HepG2 (cell line): ENCODE results near the gene FOXA1. TPM values are rescaled to one million over a fixed set of nuclear protein-coding genes. Genes with fewer than 3 reads are reported as not detected.

Experiments
- ATM ChIP-seq: fragments of 450-650 bp; IDR thresholded peaks from 2 replicates; pipeline ENCODE4 v1.7.1; 2017; ENCODE audit warnings: mild to moderate bottlenecking, borderline replicate concordance
- CAMTA2 ChIP-seq: sonication (generic); formaldehyde crosslinking; IDR thresholded peaks from 2 replicates; pipeline ENCODE4 v1.4.0; 2020; ENCODE audit warnings: mild to moderate bottlenecking, missing genetic modification reagents, borderline replicate concordance
- ELF4 ChIP-seq: sonication (generic); formaldehyde crosslinking; IDR thresholded peaks from 2 replicates; pipeline ENCODE4 v1.5.0; 2020; ENCODE audit warnings: missing genetic modification reagents, mild to moderate bottlenecking, moderate library complexity, borderline replicate concordance
- FOXJ3 ChIP-seq: sonication (generic); formaldehyde crosslinking; IDR thresholded peaks from 2 replicates; pipeline ENCODE4 v1.4.0; 2020; ENCODE audit warnings: missing genetic modification reagents, mild to moderate bottlenecking, borderline replicate concordance
- FOXP1 ChIP-seq, 2 experiments: fragments of 450-650 bp in 1 of 2; IDR thresholded peaks; 2 replicates each; pipeline ENCODE4 v1.6.1; 2017 to 2018; ENCODE audit warnings: antibody characterized with exemption in 1 of 2
- HDAC2 ChIP-seq: sonication (generic); formaldehyde crosslinking; IDR thresholded peaks from 2 replicates; pipeline ENCODE4 v1.4.0; 2020; ENCODE audit warnings: missing genetic modification reagents
- RXRA ChIP-seq: sonication (generic); formaldehyde crosslinking; IDR thresholded peaks from 2 replicates; pipeline ENCODE4 v1.5.1; 2020; ENCODE audit warnings: missing genetic modification reagents
- SRF ChIP-seq: IDR thresholded peaks from 2 replicates; pipeline ENCODE4 v1.6.1; 2011; ENCODE audit warnings: mild to moderate bottlenecking, low read depth, low read length, moderate library complexity
- TCF7L2 ChIP-seq: IDR thresholded peaks from 2 replicates; pipeline ENCODE4 v1.6.1; 2011; ENCODE audit warnings: mild to moderate bottlenecking, low read depth, low read length, moderate library complexity
- TRIM24 ChIP-seq: sonication (generic); formaldehyde crosslinking; IDR thresholded peaks from 2 replicates; pipeline ENCODE4 v1.8.0; 2022; ENCODE audit warnings: mild to moderate bottlenecking, missing genetic modification reagents
- U2AF2 ChIP-seq: fragments of 200-400 bp; formaldehyde crosslinking; IDR thresholded peaks from 2 replicates; pipeline ENCODE4 v1.6.1; 2017; ENCODE audit warnings: low read depth, mild to moderate bottlenecking, low read length
- YEATS2 ChIP-seq: sonication (generic); formaldehyde crosslinking; IDR thresholded peaks from 2 replicates; pipeline ENCODE4 v1.4.0; 2020; ENCODE audit warnings: missing genetic modification reagents, borderline replicate concordance
- ZFP82 ChIP-seq: sonication (generic); formaldehyde crosslinking; IDR thresholded peaks from 2 replicates; pipeline ENCODE4 v1.5.1; 2020; ENCODE audit warnings: mild to moderate bottlenecking, missing genetic modification reagents, borderline replicate concordance
- ZKSCAN8 ChIP-seq: IDR thresholded peaks from 2 replicates; pipeline ENCODE4 v1.6.1; 2016; ENCODE audit warnings: borderline replicate concordance, missing genetic modification reagents, missing compliant biosample characterization
- ZNF136 ChIP-seq: sonication (generic); formaldehyde crosslinking; IDR thresholded peaks from 2 replicates; pipeline ENCODE4 v1.8.1; 2022; ENCODE audit warnings: low read depth, mild to moderate bottlenecking, moderate library complexity, missing genetic modification reagents
- ZNF274 ChIP-seq: sonication (generic); formaldehyde crosslinking; IDR thresholded peaks from 2 replicates; pipeline ENCODE4 v1.5.1; 2020; ENCODE audit warnings: mild to moderate bottlenecking, missing genetic modification reagents
- ZNF367 ChIP-seq: sonication (generic); formaldehyde crosslinking; IDR thresholded peaks from 2 replicates; pipeline ENCODE4 v1.4.0; 2020; ENCODE audit warnings: missing genetic modification reagents, borderline replicate concordance
- ZNF501 ChIP-seq: sonication (generic); formaldehyde crosslinking; IDR thresholded peaks from 2 replicates; pipeline ENCODE4 v1.5.1; 2020; ENCODE audit warnings: mild to moderate bottlenecking, moderate library complexity, missing genetic modification reagents
- ZNF713 ChIP-seq: sonication (generic); formaldehyde crosslinking; IDR thresholded peaks from 2 replicates; pipeline ENCODE4 v1.4.0; 2020; ENCODE audit warnings: mild to moderate bottlenecking, missing genetic modification reagents
- ZNF891 ChIP-seq: sonication (generic); formaldehyde crosslinking; IDR thresholded peaks from 2 replicates; pipeline ENCODE4 v1.5.0; 2020; ENCODE audit warnings: mild to moderate bottlenecking, missing genetic modification reagents
- polyA plus RNA-seq, 8 experiments: library from polyadenylated mRNA; depleted of rRNA in 3 of 8; stranded (reverse) in 7 of 8; unstranded in 1 of 8; fragments of >200 nt; fragmentation: Illumina TruSeq in 4 of 8; extraction: Trizol in 4 of 8; gene quantifications; 2 replicates each; pipeline versions ENCODE4 v1.2.1 to v1.2.3, GENCODE V29; 2011 to 2016; ENCODE audit warnings: low read depth in 4 of 8, missing spikeins in 1 of 8, mixed read lengths in 1 of 8; ENCODE audit not compliant: insufficient read depth in 1 of 8
- total RNA-seq, 5 experiments: library from RNA; depleted of rRNA; stranded (reverse); fragments of >200 nt; fragmentation: Illumina TruSeq; extraction: Trizol; gene quantifications; 2 replicates each; pipeline ENCODE4 v1.2.3, GENCODE V29; 2016; ENCODE audit warnings: low read depth in 1 of 5
- TF ChIP-seq, protein P1 (sequence below): sonication (generic); formaldehyde crosslinking; IDR thresholded peaks from 2 replicates; pipeline ENCODE4 v1.8.0; 2022; ENCODE audit warnings: missing genetic modification reagents, mild to moderate bottlenecking, moderate library complexity, borderline replicate concordance
- TF ChIP-seq, protein P2 (sequence below): fragments of 450-650 bp; IDR thresholded peaks from 2 replicates; pipeline ENCODE4 v1.6.1; 2017

FOXA1 gene
- total and polyA plus RNA-seq, 2 of the 13 experiments (the other 11 are each of a cell fraction or from before 2014, with no cell fraction given), result 43.4 to 58.6 TPM

DNA sequence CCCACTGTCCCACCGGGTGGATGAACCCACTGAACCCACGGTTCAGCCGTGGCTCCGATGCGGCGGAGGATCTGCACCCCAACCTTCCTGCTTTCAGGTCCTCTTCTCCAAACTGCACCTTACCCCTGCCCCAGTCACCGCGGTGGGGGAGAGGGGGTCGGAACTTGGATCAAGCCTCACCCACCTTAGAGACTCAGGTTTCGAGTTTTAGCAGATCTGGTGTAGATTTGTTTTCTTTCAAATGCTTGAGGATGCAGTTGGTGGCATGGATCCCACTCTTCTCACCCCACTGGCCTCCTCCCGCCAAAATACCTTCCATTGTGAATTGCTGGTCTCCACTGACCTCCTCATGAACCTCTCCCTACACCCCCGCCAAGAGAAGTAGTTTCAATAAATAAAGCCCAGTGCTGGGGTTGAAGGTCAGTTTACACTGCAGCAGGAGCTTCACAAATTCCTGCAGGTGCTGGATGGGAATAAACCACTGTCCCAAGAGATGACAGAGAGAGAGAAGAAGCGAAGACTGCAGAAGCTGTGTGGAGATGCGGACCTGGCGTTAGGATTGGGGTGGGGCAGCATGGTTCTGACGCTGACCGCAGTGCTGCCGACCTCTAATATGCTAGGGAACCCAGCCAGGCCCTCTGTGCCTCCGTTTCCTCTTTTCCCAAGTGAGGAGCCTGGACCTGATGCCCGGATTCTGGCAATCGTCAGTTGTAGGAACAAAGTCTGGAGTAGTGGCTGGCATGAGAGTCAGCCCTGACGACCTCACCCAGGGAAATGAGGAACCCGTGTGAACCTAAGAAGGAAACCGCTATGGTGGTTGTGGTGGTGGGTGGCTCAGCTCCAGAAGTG lies 7.8 kb upstream of the FOXA1 start (continued):
- TF ChIP-seq ZFP82 (CRISPR knock-in tag) (no peak), ZKSCAN8 (peak; percentile 84), FOXJ3 (CRISPR knock-in tag) (peak; percentile 87), ZNF274 (CRISPR knock-in tag) (peak; percentile 94), U2AF2 (no peak), FOXP1 (IDR thresholded peaks at IDR 0.05) (no peak), FOXP1 (CRISPR knock-in tag; IDR thresholded peaks at IDR 0.05) (peak; percentile 83), ZNF713 (no peak; the same call in 1 of the 2 replicates), ZNF501 (peak; percentile 87), ELF4 (CRISPR knock-in tag) (no peak), TCF7L2 (no peak), ZNF891 (CRISPR knock-in tag) (0 out of 2 replicates have a peak, but pooled peaks have one; percentile 31), ATM (no peak), ZNF367 (no peak; the same call in 1 of the 2 replicates), SRF (no peak), ZNF136 (CRISPR knock-in tag) (peak; percentile 97), RXRA (CRISPR knock-in tag) (peak; percentile 98), HDAC2 (CRISPR knock-in tag) (peak; percentile 95), CAMTA2 (CRISPR knock-in tag) (0 out of 2 replicates have a peak, but pooled peaks have one; percentile 15), YEATS2 (no peak), TRIM24 (0 out of 2 replicates have a peak, but pooled peaks have one; percentile 37)
- TF ChIP-seq, protein P1, sequence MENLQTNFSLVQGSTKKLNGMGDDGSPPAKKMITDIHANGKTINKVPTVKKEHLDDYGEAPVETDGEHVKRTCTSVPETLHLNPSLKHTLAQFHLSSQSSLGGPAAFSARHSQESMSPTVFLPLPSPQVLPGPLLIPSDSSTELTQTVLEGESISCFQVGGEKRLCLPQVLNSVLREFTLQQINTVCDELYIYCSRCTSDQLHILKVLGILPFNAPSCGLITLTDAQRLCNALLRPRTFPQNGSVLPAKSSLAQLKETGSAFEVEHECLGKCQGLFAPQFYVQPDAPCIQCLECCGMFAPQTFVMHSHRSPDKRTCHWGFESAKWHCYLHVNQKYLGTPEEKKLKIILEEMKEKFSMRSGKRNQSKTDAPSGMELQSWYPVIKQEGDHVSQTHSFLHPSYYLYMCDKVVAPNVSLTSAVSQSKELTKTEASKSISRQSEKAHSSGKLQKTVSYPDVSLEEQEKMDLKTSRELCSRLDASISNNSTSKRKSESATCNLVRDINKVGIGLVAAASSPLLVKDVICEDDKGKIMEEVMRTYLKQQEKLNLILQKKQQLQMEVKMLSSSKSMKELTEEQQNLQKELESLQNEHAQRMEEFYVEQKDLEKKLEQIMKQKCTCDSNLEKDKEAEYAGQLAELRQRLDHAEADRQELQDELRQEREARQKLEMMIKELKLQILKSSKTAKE (CRISPR knock-in tag), result peak; percentile 80; the same call in 1 of the 2 replicates
- TF ChIP-seq, protein P2, sequence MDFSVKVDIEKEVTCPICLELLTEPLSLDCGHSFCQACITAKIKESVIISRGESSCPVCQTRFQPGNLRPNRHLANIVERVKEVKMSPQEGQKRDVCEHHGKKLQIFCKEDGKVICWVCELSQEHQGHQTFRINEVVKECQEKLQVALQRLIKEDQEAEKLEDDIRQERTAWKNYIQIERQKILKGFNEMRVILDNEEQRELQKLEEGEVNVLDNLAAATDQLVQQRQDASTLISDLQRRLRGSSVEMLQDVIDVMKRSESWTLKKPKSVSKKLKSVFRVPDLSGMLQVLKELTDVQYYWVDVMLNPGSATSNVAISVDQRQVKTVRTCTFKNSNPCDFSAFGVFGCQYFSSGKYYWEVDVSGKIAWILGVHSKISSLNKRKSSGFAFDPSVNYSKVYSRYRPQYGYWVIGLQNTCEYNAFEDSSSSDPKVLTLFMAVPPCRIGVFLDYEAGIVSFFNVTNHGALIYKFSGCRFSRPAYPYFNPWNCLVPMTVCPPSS, result no peak
